Vagina (tissue), 2 donors: Measurements from ENCODE around the gene PISD. TPM values are rescaled to one million over a fixed set of nuclear protein-coding genes. Genes with fewer than 3 reads are reported as not detected.
A peak's percentile ranks its signal among the peaks of the same experiment; 100 is the strongest.
"Not testable (repeated sequence)": the region's sequence is repeated elsewhere in the genome, so short reads cannot be mapped to it uniquely, and the experiment has no call there.

ENCODE experiments used
- DNase-seq, 2 donors: peaks; one replicate each; pipeline ENCODE4 v3.0.0-alpha.2; 2017; ENCODE audit errors: extremely low spot score in 2 of 2
- H3K27ac ChIP-seq: fragments of 200-600 bp; sonication (generic); one replicate; pipeline ENCODE4 v1.5.1; 2019
- H3K27me3 ChIP-seq: fragments of 200-600 bp; sonication (generic); one replicate; pipeline ENCODE4 v1.5.1; 2019
- H3K36me3 ChIP-seq, 2 donors: fragments of 200-600 bp; sonication (generic); one replicate each; pipeline ENCODE4 v1.5.1; 2017 to 2019
- H3K4me1 ChIP-seq: fragments of 200-600 bp; sonication (generic); one replicate; pipeline ENCODE4 v1.5.1; 2019
- H3K4me3 ChIP-seq, 2 donors: fragments of 200-600 bp; sonication (generic); 1 replicate in 1 of 2; 2 replicates in 1 of 2; pipeline ENCODE4 v1.5.1; 2016 to 2019
- H3K9me3 ChIP-seq: fragments of 200-600 bp; sonication (generic); one replicate; pipeline ENCODE4 v1.5.1; 2019
- CTCF ChIP-seq, 3 experiments: fragments of 450-650 bp in 2 of 3; fragments of 200-600 bp in 1 of 3; sonication (generic) in 1 of 3; IDR thresholded peaks; one replicate each; pipeline ENCODE4 v1.5.1; 2017 to 2019; ENCODE audit warnings: antibody characterized with exemption in 3 of 3, mild to moderate bottlenecking in 2 of 3, moderate library complexity in 2 of 3
- POLR2A ChIP-seq, 2 donors: fragments of 450-650 bp; IDR thresholded peaks; one replicate each; pipeline ENCODE4 v1.6.1; 2017; ENCODE audit warnings: antibody characterized with exemption in 2 of 2, mild to moderate bottlenecking in 2 of 2, moderate library complexity in 2 of 2
- POLR2AphosphoS5 ChIP-seq, 2 donors: sonication (generic); formaldehyde crosslinking; IDR thresholded peaks; one replicate each; pipeline ENCODE4 v1.9.0; 2017; ENCODE audit warnings: antibody characterized with exemption in 2 of 2, mild to moderate bottlenecking in 2 of 2, low read depth in 1 of 2; ENCODE audit not compliant: insufficient read depth in 1 of 2
- intact Hi-C: fragments of 100-400 bp; cut with DNase I; formaldehyde crosslinking; loops from one replicate; pipeline ENCODE4 v1.15.1; 2023
- total RNA-seq: library from RNA; depleted of rRNA; stranded (reverse); fragments of >200 nt; gene quantifications from one replicate; pipeline ENCODE4 v1.2.3, GENCODE V29; 2016

PISD gene
- total RNA-seq: 50.3 TPM

- intact Hi-C loops: loop anchor here (10.0 kb wide), 1 partner anchor 93 kb away; the partner anchor contains the start of genes DEPDC5 and PRR14L
- peak; percentile 96 to 98 for DNase-seq
- Histone ChIP-seq H3K36me3 (no peaks in the 10 kb centered on the region), H3K27me3 (no peaks in the 10 kb centered on the region), H3K9me3 (no peaks in the 10 kb centered on the region), H3K27ac (peak within 1 kb of the TSS; percentile 75), H3K4me3 (peak within 1 kb of the TSS; percentile 74 to 97), H3K4me1 (peaks cover 16% of the 10 kb centered on the region)
- peak in 1 of 2 donors; percentile 28 for TF ChIP-seq POLR2A (IDR thresholded peaks at IDR 0.05)
- no peak for TF ChIP-seq CTCF (IDR thresholded peaks at IDR 0.05)
- TF ChIP-seq POLR2AphosphoS5 (IDR thresholded peaks at IDR 0.05; ENCODE audit: insufficient read depth in 1 of 2, low read depth in 1 of 2): peak; percentile 94 to 95
Observed at GRCh38 chr22:31661851-31662667, at the start of gene PISD. PISD (minus strand) TSS chr22:31662215; CDS start chr22:31662208, 7 bp downstream.

GRCh38 chr22:31711226-31711625, 49.2 kb upstream of the PISD start:
- peaks cover 0 to 60% of the 10 kb centered on the region in 2 donors for H3K36me3 ChIP-seq

GRCh38 chr22:31707519-31707918, 45.5 kb upstream of the PISD start:
- Histone ChIP-seq H3K36me3 (peaks cover 0 to 61% of the 10 kb centered on the region in 2 donors), H3K4me3 (no peak overlapping the region), H3K4me1 (no peaks in the 10 kb centered on the region), H3K27ac (no peak overlapping the region), H3K27me3 (no peaks in the 10 kb centered on the region), H3K9me3 (no peaks in the 10 kb centered on the region)
- intact Hi-C loops: no loop called here
- no peak for TF ChIP-seq POLR2A (IDR thresholded peaks at IDR 0.05)
- TF ChIP-seq POLR2AphosphoS5 (IDR thresholded peaks at IDR 0.05; ENCODE audit: insufficient read depth in 1 of 2, low read depth in 1 of 2): no peak
- no peak for TF ChIP-seq CTCF (IDR thresholded peaks at IDR 0.05)
- no peak for DNase-seq

More at GRCh38 chr22:31711226-31711625, 49.2 kb upstream of the PISD start:
- H3K4me3 ChIP-seq, H3K27me3 ChIP-seq, H3K27ac ChIP-seq, H3K4me1 ChIP-seq, DNase-seq, intact Hi-C loops, H3K9me3 ChIP-seq: not testable (repeated sequence)

GRCh38 chr22:31695423-31695822, 33.4 kb upstream of the PISD start:
- no peaks in the 10 kb centered on the region for H3K9me3 ChIP-seq
- peaks cover 0 to 42% of the 10 kb centered on the region in 2 donors for H3K36me3 ChIP-seq
- H3K27me3 ChIP-seq: no peaks in the 10 kb centered on the region
- H3K4me1 ChIP-seq: no peaks in the 10 kb centered on the region
- no peak for TF ChIP-seq POLR2AphosphoS5 (IDR thresholded peaks at IDR 0.05; ENCODE audit: insufficient read depth in 1 of 2, low read depth in 1 of 2)
- TF ChIP-seq POLR2A (IDR thresholded peaks at IDR 0.05): no peak
- TF ChIP-seq CTCF (IDR thresholded peaks at IDR 0.05): no peak
- DNase-seq: no peak
- intact Hi-C loops: no loop called here
- no peak overlapping the region for H3K27ac ChIP-seq
- H3K4me3 ChIP-seq: no peak overlapping the region

GRCh38 chr22:31694046-31694445, 32.0 kb upstream of the PISD start:
- peaks cover 0 to 40% of the 10 kb centered on the region in 2 donors for H3K36me3 ChIP-seq
- DNase-seq, intact Hi-C loops: not testable (repeated sequence)

More at GRCh38 chr22:31694046-31694445, 32.0 kb upstream of the PISD start:
- not testable (repeated sequence) for H3K4me1 ChIP-seq, H3K27me3 ChIP-seq, H3K27ac ChIP-seq, H3K9me3 ChIP-seq, H3K4me3 ChIP-seq
